HG02798 (cell line): ENCODE measurements around the gene WASHC2A.
"Not testable (repeated sequence)": the region's sequence is repeated elsewhere in the genome, so short reads cannot be mapped to it uniquely, and the experiment has no call there.

ENCODE experiments used
- ATAC-seq: cut with Tn5 transposase; IDR thresholded peaks from one replicate; pipeline ENCODE4 v1.9.1; 2021; ENCODE audit warnings: mild to moderate bottlenecking; ENCODE audit not compliant: unreplicated experiment, poor library complexity

Gene WASHC2A

DNA sequence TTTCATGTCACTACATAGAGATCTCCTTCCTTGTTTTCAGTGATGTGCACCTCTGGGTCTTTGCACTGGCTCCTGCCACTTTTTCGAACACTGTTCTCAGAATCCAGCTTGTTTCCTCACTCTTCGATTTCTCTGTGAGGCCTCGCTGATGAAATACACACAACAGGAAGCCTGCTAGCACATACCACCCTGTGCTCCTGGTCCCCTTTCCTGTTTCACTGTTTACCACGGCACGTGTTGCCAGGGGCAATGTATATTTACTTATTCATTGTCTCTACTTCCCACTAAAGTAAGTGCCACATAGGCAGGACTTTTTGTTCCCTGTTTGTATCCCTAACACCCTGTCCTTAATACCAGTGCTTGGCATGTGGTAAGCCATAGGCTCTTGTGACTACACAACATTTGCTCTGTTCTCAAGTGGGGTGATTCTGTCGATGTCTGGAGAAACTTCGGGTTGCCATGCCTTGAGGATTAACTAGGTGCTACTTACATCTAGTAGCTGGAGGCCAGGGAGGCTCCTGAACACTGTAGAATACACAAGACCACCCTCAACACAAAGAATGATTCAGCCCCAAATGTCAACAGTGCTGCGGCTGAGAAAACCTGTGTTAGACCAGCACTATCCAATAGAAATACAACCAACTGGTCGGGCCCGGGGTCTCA is 75.9 kb downstream of the WASHC2A start:
- not testable (repeated sequence) for ATAC-seq

DNA sequence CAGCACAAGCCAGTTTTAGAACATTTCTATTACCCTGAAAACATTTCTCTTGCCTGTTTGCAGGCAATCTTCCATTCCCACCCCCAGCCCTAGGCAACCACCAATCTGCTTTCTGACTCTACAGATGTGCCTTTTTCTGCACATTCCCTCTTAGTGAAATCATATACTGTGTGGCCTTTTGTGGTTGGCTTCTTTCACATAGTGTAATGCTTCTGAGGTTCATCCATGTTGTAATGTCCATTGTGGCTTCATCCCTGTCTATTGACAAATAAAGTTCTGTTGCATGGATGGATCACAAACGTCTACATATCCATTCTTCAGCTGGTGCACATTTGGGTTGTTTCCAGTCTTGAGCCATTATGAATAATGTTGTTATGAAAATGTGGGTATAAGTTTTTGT is 77.8 kb downstream of the WASHC2A start:
- not testable (repeated sequence) for ATAC-seq

DNA sequence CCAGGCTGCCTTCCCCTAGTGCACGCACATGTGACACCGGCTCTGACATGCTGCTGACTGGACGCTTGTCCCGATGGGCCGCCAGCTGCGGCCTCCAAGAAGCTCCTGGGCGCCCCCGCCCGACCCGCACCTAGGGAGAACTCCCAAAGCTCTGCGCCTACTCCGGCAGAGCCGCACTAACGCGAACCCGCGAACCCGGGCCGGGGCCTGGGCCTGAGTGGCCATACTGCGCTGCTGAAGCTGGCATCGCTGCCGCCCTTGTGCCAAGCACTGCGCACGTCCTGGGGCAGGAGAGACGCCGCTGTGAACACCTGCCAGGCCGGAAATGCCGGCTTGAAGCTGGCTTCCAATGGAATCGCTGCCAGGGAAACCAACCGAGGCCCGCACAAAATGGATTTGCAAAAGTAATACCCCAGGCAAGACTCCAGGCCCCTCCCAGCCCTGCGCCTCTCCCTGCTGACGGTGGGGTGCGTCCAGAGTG is 85.1 kb downstream of the WASHC2A start:
- ATAC-seq: no peak

DNA sequence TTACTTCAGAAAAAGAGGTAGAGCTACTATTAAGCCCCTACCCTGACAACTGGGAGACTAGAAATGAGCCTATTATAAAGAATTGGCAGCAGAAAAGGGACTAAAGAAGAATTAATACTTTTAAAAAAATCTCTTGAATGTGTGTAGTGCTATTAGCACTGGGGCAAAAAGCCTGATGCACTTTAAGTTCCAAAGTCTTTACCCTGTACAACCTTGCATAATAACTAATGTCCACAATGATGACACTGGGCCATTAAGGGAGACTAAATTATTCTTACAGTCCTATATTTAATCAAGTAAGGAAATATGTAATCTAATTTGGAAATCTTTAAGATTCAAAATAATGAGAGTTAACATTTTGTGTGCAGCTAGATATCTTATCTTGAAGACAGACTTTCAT is 90.1 kb downstream of the WASHC2A start:
- not testable (repeated sequence) for ATAC-seq

DNA sequence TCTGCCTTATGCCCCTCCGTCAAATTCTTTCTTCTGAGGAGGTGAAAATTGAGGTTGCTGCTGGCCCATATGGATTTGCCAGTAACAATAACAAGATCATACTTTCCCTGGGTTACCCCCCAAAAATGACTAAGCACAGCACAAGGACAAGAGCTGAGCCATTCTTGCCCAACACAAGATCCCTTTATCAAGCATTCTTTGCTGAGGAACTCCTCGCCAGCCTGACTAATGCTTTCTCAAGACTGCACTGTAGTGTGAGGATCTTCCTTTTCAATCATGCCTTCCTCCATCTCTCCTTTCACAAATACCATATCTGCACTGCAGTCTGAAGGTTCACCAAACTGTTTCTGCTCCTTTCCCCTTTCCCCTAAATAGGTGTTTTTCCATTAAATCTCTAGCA is 92.1 kb downstream of the WASHC2A start:
- ATAC-seq: not testable (repeated sequence)

DNA sequence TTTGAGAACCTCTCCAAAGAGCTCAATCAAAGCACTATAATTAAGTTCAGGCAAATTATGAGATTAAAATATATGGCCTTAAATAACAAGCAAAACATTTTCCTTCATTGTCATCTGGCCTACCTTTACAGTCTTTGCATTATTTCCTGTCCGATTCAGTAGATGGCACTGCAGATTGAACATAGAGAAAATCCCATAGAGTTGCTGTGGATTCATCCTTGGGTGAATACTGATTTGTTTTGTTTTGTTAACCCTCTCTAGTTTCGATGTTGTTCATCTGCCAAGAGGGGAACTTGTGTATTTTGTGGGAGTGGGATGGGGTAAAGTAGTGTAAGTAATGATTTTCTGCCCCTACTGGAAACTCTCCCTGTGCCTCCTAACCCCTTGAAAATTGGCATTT is 97.3 kb downstream of the WASHC2A start:
- ATAC-seq: not testable (repeated sequence)

DNA sequence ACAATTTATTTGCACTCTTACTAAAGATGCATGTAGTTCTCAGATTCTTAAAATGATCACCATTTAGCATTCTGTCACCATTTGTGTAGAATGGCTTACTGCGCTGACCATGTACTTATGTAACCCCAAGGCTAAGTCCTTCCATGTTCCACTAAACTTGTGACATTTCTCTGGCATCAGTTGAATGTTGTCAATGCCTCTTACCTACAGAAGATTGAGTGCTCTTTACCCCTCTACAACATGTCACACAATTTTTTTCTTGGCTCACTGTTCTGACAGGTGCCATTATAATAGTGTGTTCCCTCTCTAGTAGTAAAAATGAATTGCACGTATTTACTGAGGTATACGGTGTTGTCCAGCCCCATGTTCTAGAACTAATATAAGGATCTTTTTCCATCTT is 100.1 kb downstream of the WASHC2A start:
- ATAC-seq: not testable (repeated sequence)

DNA sequence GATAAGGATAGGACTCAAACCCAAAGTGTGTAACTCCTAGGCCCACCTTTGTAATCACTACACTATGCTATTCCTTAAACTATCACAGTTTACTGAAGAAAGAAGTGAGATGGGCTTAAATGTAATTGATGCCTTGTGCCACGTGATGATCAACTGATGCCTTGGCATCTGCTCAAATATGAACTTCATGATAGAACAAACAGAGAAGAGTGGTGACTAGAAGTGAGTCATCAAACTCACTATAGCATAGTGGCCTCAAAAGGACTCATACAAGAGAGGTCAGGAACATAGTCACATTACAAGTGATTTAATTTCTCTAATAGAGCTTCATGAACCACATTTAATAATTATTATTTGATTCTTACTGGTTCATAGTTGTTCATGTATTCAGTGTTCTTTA is 101.8 kb downstream of the WASHC2A start:
- ATAC-seq: not testable (repeated sequence)

DNA sequence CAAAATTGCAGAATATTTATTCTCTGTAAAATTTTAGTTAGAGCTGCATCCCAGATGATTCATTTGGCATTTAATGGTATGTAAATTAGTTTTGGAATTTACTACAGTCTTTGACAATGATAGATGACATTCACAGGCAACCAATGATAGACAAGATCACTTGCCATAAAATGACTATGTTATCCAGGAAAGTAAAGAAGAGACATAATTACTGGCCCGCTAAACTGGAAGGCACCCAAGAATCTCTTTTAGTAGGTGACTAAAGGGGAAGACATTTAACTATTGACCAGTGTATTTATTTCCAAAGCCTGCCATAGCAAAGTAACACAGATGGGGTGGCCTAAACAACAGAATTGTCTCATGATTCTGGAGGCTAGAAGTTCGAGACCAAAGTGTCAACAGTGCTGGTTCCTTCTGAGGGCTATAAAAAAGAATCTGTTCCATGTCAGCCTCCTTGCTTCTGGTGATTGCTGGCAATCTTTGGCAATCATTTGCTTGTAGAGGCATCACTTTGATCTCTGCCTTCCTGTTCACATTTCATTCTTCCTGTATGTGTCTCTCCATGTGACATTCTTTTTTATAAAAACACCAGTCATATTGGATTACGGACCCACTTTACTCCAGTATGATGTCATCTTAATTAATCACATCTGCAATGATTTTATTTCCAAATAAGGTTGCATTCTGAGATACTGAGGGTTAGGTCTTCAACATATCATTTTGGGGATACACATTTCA is 107.2 kb downstream of the WASHC2A start:
- ATAC-seq: not testable (repeated sequence)
